ENCODE data around the gene CDC42BPA. TPM values are rescaled to one million over a fixed set of nuclear protein-coding genes. Genes with fewer than 3 reads are reported as not detected.

The CDC42BPA gene
- total and polyA plus RNA-seq, 2 donors (not counting 3 experiments of a cell fraction or from before 2014, with no cell fraction given), result 26.1 to 92.6 TPM

GRCh38 chr1:227223171-227223806, 95.0 kb downstream of the CDC42BPA start:
- no peak for DNase-seq (ENCODE audit: low read depth, low spot score)
- ChIA-PET POLR2A (no interaction called here), CTCF (no interaction called here)
- Histone ChIP-seq H3K36me3 (ENCODE audit: control insufficient read depth in 2 of 2, extremely low read depth in 1 of 2, insufficient read depth in 2 of 2, low read length in 2 of 2) (no peaks in the 10 kb centered on the region), H3K9me1 (replicated peaks; ENCODE audit: control insufficient read depth, extremely low read depth, insufficient read depth, low read length) (no peaks in the 10 kb centered on the region), H3K27ac (ENCODE audit: insufficient read depth, low read depth, low read length) (no peak overlapping the region), H3K27me3 (ENCODE audit: control insufficient read depth in 2 of 2, insufficient read depth in 2 of 2, low read length in 2 of 2) (no peaks in the 10 kb centered on the region), H3K79me2 (ENCODE audit: control insufficient read depth, insufficient read depth, low read length) (peaks cover 72% of the 10 kb centered on the region), H3K9me3 (replicated peaks; ENCODE audit: control insufficient read depth, insufficient read depth, low read length) (no peaks in the 10 kb centered on the region), H3K9ac (replicated peaks; ENCODE audit: extremely low read depth, insufficient read depth, low read length) (no peak overlapping the region), H3K4me1 (ENCODE audit: control insufficient read depth, extremely low read depth, insufficient read depth, low read length) (peaks cover 53% of the 10 kb centered on the region), H3K4me3 (replicated peaks in 1 of 3; ENCODE audit: insufficient read depth in 1 of 3, low read depth in 1 of 3, low read length in 3 of 3) (no peak overlapping the region), H4K20me1 (replicated peaks; ENCODE audit: control insufficient read depth, extremely low read depth, insufficient read depth, low read length) (peaks cover 6% of the 10 kb centered on the region), H2AFZ (ENCODE audit: low read depth, low read length) (no peak overlapping the region), H3K4me2 (ENCODE audit: insufficient read depth, low read length) (peak overlapping the region; percentile 12)
- no peak for TF ChIP-seq MAX (IDR thresholded peaks at IDR 0.05; ENCODE audit: insufficient read depth, insufficient read length)
- no peak for TF ChIP-seq JUN (IDR thresholded peaks at IDR 0.05; ENCODE audit: borderline replicate concordance, insufficient read depth, insufficient read length, low read depth)
- TF ChIP-seq GATA2 (IDR thresholded peaks at IDR 0.05; ENCODE audit: insufficient read depth, insufficient read length, low read depth, low read length), result no peak
- TF ChIP-seq POLR2A (IDR thresholded peaks at IDR 0.05; ENCODE audit: low read depth, low read length), result no peak
- dilution Hi-C loops (cut with MboI; ENCODE audit: extremely low pct_ligation_motif_present, low sequenced_read_pairs), result no loop called here
- no peak for FAIRE-seq
- intact Hi-C loops (cut with micrococcal nuclease), result loop anchor here (1.0 kb wide), 1 partner anchor 9 kb away; no protein-coding TSS in a partner anchor
- no TSS peak for BruUV-seq (replicated peaks)

- ChIA-PET CTCF (interaction anchor here (1.1 kb wide), 1 partner anchor 8 kb away, joined by 3 read pairs; no protein-coding TSS in a partner anchor), POLR2A (no interaction called here)
- Histone ChIP-seq H3K9ac (replicated peaks; ENCODE audit: extremely low read depth, insufficient read depth, low read length) (no peak overlapping the region), H3K27me3 (ENCODE audit: control insufficient read depth in 2 of 2, insufficient read depth in 2 of 2, low read length in 2 of 2) (no peaks in the 10 kb centered on the region), H3K4me3 (replicated peaks in 1 of 3; ENCODE audit: insufficient read depth in 1 of 3, low read depth in 1 of 3, low read length in 3 of 3) (no peak overlapping the region), H2AFZ (ENCODE audit: low read depth, low read length) (no peak overlapping the region), H3K36me3 (ENCODE audit: control insufficient read depth in 2 of 2, extremely low read depth in 1 of 2, insufficient read depth in 2 of 2, low read length in 2 of 2) (no peaks in the 10 kb centered on the region), H3K27ac (ENCODE audit: insufficient read depth, low read depth, low read length) (no peak overlapping the region), H3K79me2 (ENCODE audit: control insufficient read depth, insufficient read depth, low read length) (peaks cover 74% of the 10 kb centered on the region), H3K9me1 (replicated peaks; ENCODE audit: control insufficient read depth, extremely low read depth, insufficient read depth, low read length) (no peaks in the 10 kb centered on the region), H3K9me3 (replicated peaks; ENCODE audit: control insufficient read depth, insufficient read depth, low read length) (no peaks in the 10 kb centered on the region), H3K4me2 (ENCODE audit: insufficient read depth, low read length) (peak overlapping the region; percentile 19), H3K4me1 (ENCODE audit: control insufficient read depth, extremely low read depth, insufficient read depth, low read length) (peaks cover 27% of the 10 kb centered on the region), H4K20me1 (replicated peaks; ENCODE audit: control insufficient read depth, extremely low read depth, insufficient read depth, low read length) (peaks cover 9% of the 10 kb centered on the region)
- DNase-seq (ENCODE audit: low read depth, low spot score), result no peak
- FAIRE-seq, result no peak
- intact Hi-C loops (cut with micrococcal nuclease) (loop anchor here (2.0 kb wide), 1 partner anchor 85 kb away; no protein-coding TSS in a partner anchor), dilution Hi-C loops (cut with MboI; ENCODE audit: extremely low pct_ligation_motif_present, low sequenced_read_pairs) (no loop called here)
- BruUV-seq (replicated peaks), result no TSS peak
- TF ChIP-seq FOS (IDR thresholded peaks at IDR 0.05; ENCODE audit: borderline replicate concordance, insufficient read depth, low read length) (no peak), EZH2 (IDR thresholded peaks at IDR 0.05; ENCODE audit: borderline replicate concordance, low read depth, low read length, severe bottlenecking) (no peak), CTCF (IDR thresholded peaks at IDR 0.05; ENCODE audit: extremely low read depth in 1 of 2, insufficient read depth in 1 of 2, low read depth in 1 of 2, low read length in 2 of 2) (no peak), MAX (IDR thresholded peaks at IDR 0.05; ENCODE audit: insufficient read depth, insufficient read length) (no peak), GATA2 (IDR thresholded peaks at IDR 0.05; ENCODE audit: insufficient read depth, insufficient read length, low read depth, low read length) (no peak), MYC (IDR thresholded peaks at IDR 0.05; ENCODE audit: low read depth, low read length) (no peak), JUN (IDR thresholded peaks at IDR 0.05; ENCODE audit: borderline replicate concordance, insufficient read depth, insufficient read length, low read depth) (no peak), POLR2A (IDR thresholded peaks at IDR 0.05; ENCODE audit: low read depth, low read length) (no peak), POLR2AphosphoS5 (IDR thresholded peaks at IDR 0.05; ENCODE audit: insufficient read depth, low read depth, low read length) (no peak)
Measured at GRCh38 chr1:227219715-227220292, 98.5 kb downstream of the CDC42BPA start.

Measured in endothelial cell of umbilical vein (primary cell).